ENCODE results near the gene TCHP.
"Not testable (repeated sequence)": the region's sequence is repeated elsewhere in the genome, so short reads cannot be mapped to it uniquely, and the experiment has no call there.

TCHP gene

GRCh38 chr12:109899783-109900751, at the start of gene TCHP:
TCHP (plus strand) TSS chr12:109900274; CDS start chr12:109903027, 2,753 bp downstream.
- DNase-seq (ENCODE audit: low read depth, low spot score), result peak; percentile 95

GRCh38 chr12:109850518-109850917, 49.6 kb upstream of the TCHP start:
- DNase-seq (ENCODE audit: low read depth, low spot score), result not testable (repeated sequence)

- no peak for DNase-seq (ENCODE audit: low read depth, low spot score)
Measured at GRCh38 chr12:109855377-109855776, 44.7 kb upstream of the TCHP start.

GRCh38 chr12:109857715-109858114, 42.4 kb upstream of the TCHP start:
- DNase-seq (ENCODE audit: low read depth, low spot score), result no peak

GRCh38 chr12:109858764-109859163, 41.3 kb upstream of the TCHP start:
- DNase-seq (ENCODE audit: low read depth, low spot score), result no peak

- no peak for DNase-seq (ENCODE audit: low read depth, low spot score)
Measured at GRCh38 chr12:109860977-109861376, 39.1 kb upstream of the TCHP start.

- no peak for DNase-seq (ENCODE audit: low read depth, low spot score)
Measured at GRCh38 chr12:109861689-109862314, 38.3 kb upstream of the TCHP start.

- not testable (repeated sequence) for DNase-seq (ENCODE audit: low read depth, low spot score)
Measured at GRCh38 chr12:109862491-109862890, 37.6 kb upstream of the TCHP start.

- DNase-seq (ENCODE audit: low read depth, low spot score), result no peak
Measured at GRCh38 chr12:109863847-109864712, 36.0 kb upstream of the TCHP start.

GRCh38 chr12:109864916-109865315, 35.2 kb upstream of the TCHP start:
- DNase-seq (ENCODE audit: low read depth, low spot score), result no peak

- no peak for DNase-seq (ENCODE audit: low read depth, low spot score)
Measured at GRCh38 chr12:109868182-109869051, 31.7 kb upstream of the TCHP start.

- DNase-seq (ENCODE audit: low read depth, low spot score), result peak; percentile 16
Measured at GRCh38 chr12:109870648-109871047, 29.4 kb upstream of the TCHP start.

- no peak for DNase-seq (ENCODE audit: low read depth, low spot score)
Measured at GRCh38 chr12:109871668-109872314, 28.3 kb upstream of the TCHP start.

GRCh38 chr12:109873653-109874052, 26.4 kb upstream of the TCHP start:
- DNase-seq (ENCODE audit: low read depth, low spot score), result no peak

- peak; percentile 33 for DNase-seq (ENCODE audit: low read depth, low spot score)
Measured at GRCh38 chr12:109875572-109876131, 24.4 kb upstream of the TCHP start.

- no peak for DNase-seq (ENCODE audit: low read depth, low spot score)
Measured at GRCh38 chr12:109876406-109876805, 23.7 kb upstream of the TCHP start.

GRCh38 chr12:109877504-109878246, 22.4 kb upstream of the TCHP start:
- peak; percentile 19 for DNase-seq (ENCODE audit: low read depth, low spot score)

GRCh38 chr12:109878247-109878625, 21.8 kb upstream of the TCHP start:
- no peak for DNase-seq (ENCODE audit: low read depth, low spot score)

GRCh38 chr12:109878749-109879148, 21.3 kb upstream of the TCHP start:
- DNase-seq (ENCODE audit: low read depth, low spot score), result no peak
